Fibroblast of pulmonary artery (primary cell): ENCODE data around the gene RNF212.

Experiments
- DNase-seq: peaks from one replicate; pipeline ENCODE4 v3.0.0-alpha.2; 2010; ENCODE audit warnings: low read depth
- H3K4me3 ChIP-seq: replicated peaks from 2 replicates; pipeline ENCODE4 v1.5.1; 2011; ENCODE audit warnings: low read depth, mild to moderate bottlenecking, control low read depth, low read length, moderate library complexity
- TF ChIP-seq, protein P1 (sequence below): IDR thresholded peaks from 2 replicates; pipeline ENCODE4 v1.5.1; 2011; ENCODE audit warnings: mild to moderate bottlenecking, control low read depth, low read length, inconsistent platforms; ENCODE audit errors: missing control alignments

The RNF212 gene

GRCh38 chr4:1032861-1033260 lies 80.5 kb downstream of the RNF212 start:
- TF ChIP-seq, protein P1, sequence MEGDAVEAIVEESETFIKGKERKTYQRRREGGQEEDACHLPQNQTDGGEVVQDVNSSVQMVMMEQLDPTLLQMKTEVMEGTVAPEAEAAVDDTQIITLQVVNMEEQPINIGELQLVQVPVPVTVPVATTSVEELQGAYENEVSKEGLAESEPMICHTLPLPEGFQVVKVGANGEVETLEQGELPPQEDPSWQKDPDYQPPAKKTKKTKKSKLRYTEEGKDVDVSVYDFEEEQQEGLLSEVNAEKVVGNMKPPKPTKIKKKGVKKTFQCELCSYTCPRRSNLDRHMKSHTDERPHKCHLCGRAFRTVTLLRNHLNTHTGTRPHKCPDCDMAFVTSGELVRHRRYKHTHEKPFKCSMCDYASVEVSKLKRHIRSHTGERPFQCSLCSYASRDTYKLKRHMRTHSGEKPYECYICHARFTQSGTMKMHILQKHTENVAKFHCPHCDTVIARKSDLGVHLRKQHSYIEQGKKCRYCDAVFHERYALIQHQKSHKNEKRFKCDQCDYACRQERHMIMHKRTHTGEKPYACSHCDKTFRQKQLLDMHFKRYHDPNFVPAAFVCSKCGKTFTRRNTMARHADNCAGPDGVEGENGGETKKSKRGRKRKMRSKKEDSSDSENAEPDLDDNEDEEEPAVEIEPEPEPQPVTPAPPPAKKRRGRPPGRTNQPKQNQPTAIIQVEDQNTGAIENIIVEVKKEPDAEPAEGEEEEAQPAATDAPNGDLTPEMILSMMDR, result no peak
- H3K4me3 ChIP-seq, result no peak overlapping the region
- no peak for DNase-seq

- no peak overlapping the region for H3K4me3 ChIP-seq
- TF ChIP-seq, protein P1, result no peak
- DNase-seq, result no peak
These were observed 81.2 kb downstream of the RNF212 start for GRCh38 chr4:1031956-1032795.

GRCh38 chr4:1031346-1031745 lies 82.0 kb downstream of the RNF212 start:
- no peak for DNase-seq
- TF ChIP-seq, protein P1, result no peak
- no peak overlapping the region for H3K4me3 ChIP-seq

DNA sequence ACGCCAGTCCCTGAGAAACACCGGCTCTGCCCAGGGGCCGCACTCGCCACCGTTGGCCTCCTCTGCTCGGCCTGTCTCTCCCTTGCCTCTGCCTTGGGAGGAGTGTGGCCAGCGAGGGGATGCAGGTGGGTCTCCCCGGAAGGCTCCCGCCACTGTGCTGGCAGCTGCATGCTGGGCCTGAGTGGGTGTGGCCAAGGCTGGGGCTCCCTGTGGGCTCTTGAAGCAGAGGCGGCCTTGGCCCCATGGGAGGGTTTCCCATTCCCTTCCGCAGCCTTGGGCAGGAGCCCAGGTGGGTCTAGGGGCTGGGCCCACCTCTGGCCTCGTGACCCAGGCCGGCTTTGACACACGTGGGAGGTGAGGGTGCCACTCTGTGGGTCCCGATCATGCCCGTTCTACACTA lies 82.8 kb downstream of the RNF212 start:
- H3K4me3 ChIP-seq, result no peak overlapping the region
- DNase-seq, result no peak
- TF ChIP-seq, protein P1, result no peak

DNA sequence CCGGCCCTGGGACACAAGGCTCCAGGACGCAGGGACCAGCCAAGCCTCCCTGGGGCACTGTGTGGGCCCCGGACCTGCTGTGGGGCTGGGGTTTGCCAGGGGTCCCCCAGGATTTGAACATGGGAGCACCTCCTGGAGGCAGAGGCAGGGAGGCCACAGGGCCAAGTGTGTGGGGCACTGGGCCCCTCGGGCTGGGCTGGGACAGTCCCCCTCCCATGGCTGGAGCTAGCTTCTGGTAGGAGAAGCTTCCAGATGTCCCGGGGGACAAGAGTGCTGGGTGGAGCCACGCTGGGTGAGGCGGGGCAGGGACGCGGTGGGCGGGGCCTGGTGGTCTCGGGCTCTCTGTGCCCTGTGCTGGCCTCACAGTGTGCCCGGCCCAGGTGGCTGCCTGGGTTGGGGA lies 83.3 kb downstream of the RNF212 start:
- H3K4me3 ChIP-seq, result no peak overlapping the region
- no peak for DNase-seq
- TF ChIP-seq, protein P1, result no peak

- H3K4me3 ChIP-seq, result no peak overlapping the region
- TF ChIP-seq, protein P1, result no peak
- DNase-seq, result no peak
These were observed 83.8 kb downstream of the RNF212 start for GRCh38 chr4:1029529-1029928.
